GM21825 (cell line): ENCODE measurements around the gene PRKACG.
"Not testable (repeated sequence)": the region's sequence is repeated elsewhere in the genome, so short reads cannot be mapped to it uniquely, and the experiment has no call there.

ENCODE experiments used
- ATAC-seq: cut with Tn5 transposase; IDR thresholded peaks from one replicate; pipeline ENCODE4 v1.9.1; 2021; ENCODE audit warnings: mild to moderate bottlenecking, moderate library complexity; ENCODE audit not compliant: unreplicated experiment

PRKACG gene

DNA sequence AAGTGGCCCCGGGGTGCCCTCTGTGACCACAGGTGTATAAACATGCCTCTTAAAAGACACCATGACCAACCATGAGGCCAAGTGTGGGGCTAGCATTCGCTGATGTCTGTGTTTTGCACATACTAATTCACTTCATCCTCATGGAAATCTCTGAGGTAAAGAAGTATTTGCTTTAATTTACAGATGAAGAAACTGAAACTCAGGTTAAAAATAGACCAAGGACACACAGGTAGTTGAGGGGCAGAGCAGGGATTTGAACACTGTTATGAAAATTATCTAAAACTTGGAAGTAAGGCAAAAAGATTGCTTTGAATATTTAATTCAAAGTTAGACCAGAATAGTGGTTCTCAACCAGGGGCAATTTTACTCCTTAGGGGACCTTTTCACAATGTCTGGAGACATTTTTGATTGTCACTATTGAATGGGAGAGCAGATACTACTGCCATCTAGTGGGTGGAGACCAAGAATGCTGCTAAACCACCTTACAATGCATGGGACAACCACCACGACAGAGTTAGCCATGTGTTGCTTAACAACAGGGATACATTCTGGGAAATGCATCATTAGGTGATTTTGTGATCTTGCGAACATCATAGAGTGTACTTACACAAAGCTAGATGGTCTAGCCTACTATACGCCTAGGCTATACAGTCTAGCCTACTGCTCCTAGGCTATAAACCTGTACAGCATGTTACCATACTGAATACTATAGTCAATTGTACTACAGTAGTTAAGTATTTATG, 13.6 kb upstream of the PRKACG start:
- ATAC-seq, result peak; percentile 79

DNA sequence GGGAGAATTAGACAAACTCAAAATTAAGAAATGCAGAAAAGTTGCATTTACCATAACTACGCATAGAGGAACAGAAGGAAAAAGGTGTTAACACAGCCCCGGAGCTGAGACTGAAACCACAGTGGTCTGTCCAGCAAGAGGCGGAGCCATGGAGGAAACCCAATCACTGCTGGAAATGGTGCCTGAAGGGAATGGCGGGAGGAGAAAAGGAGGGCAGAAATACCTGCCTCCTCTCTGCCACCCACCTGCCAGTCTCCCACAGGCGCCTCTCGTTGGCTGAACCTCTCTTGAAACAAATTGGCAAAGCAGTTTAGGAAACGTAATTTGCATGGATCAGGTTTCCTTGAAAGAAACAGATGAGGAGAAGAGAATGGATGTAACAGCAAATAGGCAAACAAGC, 9.7 kb upstream of the PRKACG start:
- no peak for ATAC-seq

DNA sequence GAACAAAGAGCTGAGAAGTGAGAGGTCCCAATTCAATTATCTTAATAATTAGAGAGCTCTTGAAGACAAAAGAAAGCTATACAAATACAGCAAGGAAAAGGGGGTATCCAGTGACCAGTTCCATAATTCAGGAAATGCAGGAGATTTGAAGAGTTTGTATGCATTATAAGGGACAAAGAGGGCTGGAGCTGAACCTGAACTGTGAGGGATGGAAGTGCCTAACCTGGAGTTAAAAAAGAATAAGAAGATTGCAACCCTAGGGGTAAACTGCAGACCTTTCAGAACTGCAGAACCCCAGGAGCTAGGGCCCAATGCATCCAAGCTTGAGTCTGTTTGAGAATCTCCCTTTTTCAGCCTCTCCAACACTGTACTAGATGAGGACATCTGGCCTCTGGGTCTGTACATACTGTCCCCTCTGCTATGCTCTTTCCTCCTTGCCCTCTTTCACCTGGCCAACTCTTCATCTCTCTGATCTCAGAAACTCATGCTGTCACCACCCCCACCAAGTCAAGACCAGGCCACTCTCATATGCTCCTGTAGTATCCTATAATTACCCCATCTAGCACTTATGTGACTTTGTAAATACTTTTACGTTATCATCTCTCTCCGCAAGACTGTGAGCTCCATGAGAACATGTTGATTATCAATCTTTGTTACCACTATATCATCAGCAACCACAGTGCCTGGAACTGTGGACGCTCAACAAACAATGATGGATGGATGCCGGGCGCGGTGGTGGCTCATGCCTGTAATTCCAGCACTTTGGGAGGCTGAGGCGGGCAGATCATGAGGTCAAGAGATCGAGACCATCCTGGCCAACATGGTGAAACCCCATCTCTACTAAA, 6.6 kb upstream of the PRKACG start:
- no peak for ATAC-seq

DNA sequence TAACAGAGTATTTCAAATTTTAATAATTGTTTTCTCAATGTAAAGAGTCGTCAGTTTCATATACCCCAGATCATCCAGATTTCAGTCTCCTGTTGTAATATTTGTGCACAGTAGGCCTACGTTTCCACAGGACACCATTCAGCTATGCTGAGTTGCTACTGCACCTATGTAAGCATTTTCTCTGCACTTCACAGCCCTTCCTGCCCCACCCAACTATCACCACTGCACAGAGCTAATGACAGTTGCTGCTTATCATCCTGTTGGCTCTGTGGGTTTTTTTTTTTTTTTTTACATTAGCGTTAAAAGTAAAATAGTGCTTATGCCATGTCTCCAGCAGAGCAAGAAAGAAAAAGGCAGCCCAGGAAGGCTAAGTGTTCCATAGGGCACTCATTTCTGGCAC, 5.9 kb upstream of the PRKACG start:
- ATAC-seq, result no peak

DNA sequence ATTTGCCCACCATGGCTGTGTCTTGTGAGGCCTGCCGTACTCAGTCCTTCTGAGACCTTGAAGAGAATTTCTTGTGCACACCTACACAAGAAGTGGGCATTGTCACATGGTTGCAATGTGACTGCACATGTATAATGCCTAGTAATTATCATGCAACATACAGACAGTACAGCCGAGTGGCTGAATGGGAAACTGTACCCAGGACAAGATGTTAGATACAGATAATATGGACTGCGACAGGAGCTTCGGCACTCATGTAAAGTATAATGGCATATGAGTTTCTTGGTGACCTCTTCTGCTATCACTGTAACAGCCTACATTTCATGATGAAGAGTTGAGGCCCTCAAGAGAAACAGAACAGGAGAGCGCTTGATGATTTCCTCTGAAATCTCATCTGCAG, 4.8 kb upstream of the PRKACG start:
- no peak for ATAC-seq

DNA sequence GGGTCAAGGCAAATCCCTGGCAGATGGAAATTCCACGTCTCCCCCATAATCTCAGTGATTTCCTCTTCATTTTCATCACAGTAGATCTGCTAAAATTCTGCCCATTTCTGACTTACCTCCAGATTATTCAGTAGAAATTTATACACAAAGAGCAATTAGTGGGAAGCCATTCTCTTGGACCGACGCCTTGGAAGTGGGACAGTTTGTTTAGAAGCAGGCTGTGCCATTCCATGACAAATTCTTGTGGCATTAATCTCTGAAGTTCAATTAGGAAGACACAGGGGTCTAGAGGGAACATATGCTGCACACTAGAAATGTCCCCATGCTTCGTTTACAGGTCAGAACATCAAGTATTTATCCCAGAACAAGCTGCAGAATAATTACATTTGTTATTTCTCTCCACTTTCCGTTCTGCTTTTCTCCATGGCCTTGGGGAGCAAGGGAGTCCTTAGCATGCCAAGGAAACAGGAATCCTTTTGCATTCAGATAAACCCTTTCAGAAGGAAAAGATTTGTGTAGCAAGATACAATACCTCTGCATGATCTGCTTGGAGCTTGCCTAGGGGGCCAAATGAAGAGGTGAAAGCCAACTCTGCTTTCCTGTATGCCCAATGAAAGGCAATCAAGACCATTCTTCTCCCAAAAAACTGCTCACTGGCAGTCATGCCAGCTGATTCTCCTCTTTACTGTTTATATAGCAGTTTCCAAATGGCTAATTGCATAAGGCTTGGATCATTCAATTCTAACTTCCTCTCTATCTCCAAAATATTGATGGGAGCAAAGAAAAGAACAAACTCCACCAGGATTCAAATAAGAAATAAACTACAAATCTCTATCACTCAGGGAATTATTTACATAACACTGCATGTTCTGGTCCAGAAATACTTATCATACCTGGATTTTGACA, 2.5 kb upstream of the PRKACG start:
- no peak for ATAC-seq

DNA sequence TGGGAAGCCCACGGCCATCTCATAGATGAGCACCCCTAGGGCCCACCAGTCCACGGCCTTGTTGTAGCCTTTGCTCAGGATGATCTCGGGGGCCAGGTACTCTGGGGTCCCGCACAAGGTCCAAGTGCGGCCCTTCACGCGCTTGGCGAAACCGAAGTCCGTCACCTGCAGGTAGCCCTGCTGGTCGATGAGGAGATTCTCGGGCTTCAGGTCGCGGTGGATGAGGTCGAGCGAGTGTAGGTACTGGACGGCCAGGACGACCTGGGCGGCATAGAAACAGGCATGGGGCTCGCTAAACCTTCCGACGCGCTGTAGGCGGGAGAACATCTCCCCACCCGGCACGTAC, 558 bp downstream of the PRKACG start:
- no peak for ATAC-seq

DNA sequence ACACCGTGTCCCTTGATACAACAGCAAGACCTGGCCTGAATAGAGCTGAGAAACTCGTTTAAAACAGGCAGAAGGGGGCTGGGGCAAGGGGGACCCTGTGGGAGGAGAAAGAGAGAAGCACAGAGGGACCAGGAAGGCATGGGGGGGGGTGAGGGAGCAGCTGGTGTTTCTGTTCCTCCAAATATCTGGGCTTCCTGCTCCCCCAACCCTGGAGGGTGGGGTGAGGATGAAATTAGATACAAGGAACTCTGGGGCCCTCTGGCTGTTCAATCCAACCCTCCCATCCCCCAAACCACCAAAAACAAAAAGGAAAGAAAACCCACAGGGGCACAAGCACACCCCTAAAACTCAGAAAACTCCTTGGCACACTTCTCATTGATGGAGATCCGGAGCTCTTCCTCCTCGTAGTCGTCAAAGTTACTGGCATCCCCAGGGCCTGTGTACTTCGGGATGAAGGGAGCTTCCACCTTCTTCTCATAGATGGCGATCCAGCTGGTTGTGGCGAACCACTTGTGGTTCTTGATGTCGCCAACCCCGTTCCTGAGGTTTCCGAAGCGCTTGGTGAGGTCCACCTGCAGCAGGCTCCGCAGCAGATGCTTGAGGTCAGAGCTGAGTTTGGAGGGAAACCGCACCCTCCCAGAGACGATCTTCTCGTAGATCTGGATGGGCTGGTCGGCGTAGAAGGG, 1.1 kb downstream of the PRKACG start:
- no peak for ATAC-seq

DNA sequence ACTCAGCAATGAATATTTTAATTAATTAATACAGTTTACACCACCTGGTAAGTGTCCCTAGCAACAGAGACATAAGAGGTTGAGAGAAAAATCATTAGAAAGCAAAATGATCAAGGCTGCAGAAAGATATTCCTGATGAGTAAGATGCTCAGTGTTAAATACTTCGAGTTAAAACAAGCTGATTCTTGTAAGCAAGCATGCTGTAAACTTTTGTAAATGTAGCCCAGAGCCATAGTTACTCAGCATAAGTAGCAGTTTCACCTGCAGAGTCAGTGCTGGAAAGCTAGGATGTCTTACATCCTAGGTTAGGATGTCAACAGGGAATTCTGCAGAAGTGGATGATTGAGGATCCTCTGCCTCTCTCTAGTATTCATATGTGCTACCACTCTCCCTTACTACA, 4.2 kb downstream of the PRKACG start:
- ATAC-seq, result no peak

DNA sequence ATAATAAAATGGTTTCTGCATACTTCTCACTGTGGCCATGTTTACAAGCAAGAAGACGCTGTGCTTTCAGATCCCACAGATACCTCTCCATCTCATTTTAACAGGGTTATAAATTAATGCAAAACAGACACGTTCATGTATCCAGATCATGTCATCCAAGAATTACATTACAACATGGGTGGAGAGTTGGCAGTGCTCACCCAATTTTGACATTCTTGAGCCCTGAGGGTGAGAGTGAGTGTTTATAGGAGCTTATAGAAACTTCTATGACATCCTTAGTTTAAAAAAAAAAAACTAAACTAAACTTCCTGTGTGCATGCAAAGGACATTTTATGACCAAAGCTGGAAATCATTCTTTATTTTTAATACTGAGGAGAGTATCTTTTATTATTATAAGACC, 9.1 kb downstream of the PRKACG start:
- ATAC-seq, result no peak

DNA sequence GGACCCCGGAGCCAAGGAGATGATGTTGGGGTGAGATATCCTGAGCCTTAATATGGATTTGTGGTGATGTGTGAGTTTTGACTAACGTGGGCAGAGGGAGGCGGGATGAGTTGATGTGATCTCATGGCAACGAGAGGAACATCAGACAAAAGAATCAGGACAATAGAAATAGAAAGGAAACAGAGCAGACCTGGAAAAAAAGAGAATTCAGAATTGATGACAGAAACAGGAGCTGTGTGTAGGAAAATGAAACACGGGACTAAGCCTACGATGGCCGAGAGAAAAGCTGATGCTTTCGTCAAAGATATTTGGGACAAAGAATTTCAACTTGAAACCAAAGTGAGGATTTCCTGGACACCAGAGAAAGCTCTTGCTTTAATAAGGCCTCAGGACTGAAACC, 10.9 kb downstream of the PRKACG start:
- no peak for ATAC-seq

DNA sequence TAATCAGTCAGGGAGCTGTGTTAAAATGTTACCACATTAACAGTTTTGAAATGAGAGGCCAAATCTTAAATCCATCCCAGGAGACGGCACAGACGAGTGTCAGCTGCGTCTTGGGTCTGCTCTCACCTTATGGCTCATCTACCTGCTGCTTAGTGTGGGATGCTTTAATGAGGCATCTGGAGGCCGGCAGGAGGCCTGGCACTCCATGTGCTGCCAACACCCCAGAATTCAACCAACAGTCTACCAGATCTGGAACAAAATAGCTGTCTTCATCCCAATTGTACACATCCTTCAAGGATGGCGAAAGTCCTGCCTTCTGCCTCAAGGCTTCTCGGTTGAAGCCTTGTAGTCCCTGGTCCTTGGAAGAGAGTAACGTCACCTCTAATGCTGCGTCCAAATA, 12.0 kb downstream of the PRKACG start:
- ATAC-seq, result no peak

DNA sequence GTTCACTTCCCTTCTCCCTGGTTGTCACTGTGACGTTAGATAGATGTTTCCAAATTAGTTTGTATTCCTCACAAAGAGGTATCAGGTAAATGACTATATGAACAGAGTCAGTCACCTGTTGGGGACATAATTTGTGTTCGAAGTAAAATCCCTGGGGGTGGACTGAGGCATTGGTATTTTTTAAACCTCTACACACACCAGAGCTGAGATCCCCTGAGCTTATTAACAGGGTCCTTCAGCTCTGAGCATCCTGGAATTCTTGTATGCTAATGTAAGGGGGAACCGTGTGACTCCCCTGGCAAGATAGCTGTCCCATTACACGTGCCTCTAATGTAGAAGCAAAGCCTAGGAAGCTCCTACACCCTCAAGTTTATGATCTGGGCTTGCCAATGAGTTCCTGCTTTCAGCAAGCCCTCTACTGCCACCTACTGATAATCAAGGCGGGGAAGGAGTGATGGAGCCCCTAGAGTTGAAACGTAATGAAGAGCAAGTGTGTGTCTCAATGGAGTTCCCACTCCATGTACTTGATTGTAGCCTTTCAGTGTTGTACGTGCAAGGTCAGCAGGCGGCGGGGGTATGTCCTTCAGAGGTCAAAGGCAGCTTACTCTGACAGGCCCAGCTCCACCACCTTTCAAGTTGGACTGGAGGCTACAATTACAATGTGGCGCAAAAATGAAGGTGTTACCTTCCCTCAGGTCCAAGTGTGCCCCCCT, 14.4 kb downstream of the PRKACG start:
- peak; percentile 81 for ATAC-seq

DNA sequence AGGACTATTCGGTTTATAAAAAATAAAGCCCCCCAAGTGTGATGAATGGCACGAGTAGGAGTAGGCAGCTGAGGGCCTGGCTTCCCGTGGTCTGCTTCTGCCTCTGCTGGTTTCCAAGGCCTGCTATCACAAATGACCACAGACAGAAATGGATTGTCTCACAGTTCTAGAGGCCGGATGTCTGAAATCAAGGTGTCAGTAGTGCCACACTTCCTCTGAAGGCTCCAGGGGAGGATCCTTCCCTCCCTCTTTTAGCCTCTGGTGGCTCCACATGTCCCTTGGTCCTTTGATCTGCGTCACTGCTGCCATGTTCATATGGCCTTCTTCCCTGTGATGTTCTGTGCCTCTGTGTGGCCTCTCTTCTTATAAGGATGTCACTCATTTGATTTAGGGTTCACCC, 15.1 kb downstream of the PRKACG start:
- no peak for ATAC-seq

DNA sequence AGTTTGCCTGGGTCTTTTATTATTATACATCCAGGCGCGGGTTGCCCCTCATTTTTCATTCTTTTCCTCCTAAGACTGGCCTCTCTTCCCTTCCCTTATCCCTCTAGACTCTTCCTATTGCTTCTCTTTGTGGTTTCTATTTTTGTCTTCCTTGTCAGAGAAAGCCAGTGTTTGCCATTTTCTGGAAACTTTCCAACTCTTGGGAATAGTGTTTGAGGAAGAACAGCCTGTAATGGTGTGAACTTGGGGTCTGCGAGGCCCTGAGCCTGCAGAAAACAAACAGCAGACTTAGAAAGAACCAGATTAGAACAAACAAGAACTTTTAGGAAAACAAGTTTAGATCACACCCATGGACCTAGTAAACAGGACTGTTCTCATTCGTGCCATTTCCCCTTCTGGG, 15.5 kb downstream of the PRKACG start:
- no peak for ATAC-seq

DNA sequence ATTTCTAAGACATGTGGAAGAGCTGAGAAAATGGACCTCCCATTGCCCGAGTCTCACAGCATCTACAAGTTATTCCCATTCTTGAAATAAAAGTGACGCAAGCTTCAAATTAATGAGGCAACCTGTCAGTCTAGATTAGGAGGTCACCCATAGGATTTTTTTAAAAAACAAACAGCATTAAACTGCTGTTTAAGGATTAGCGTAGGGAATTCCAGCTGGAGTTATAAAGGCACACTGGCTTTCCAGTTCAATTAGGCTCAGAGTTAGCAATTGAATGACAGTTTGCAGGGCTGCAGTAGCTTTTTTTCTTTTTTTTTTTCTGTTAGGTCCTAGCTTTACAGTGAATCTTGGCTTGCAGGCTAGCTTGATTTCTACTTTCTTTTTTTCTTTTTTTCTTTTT, 16.2 kb downstream of the PRKACG start:
- no peak for ATAC-seq

DNA sequence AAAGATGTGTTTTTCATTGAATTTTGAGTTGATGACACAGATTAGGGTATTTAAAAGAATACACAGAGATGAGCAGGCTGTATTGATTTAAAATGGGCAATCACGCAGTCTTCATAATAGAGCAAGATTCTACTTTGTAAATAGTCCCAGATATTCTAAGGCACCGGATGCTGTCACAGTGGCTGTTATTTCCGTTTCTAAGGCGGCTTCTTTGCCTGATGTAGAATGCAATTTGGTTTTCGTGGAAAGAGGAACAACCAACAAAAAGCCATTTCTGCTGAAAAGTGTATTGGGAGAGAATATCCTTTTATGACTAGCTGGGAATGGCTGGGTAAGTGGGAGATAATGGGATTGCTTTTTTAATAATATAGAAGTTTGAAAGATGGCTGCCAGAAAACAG, 17.5 kb downstream of the PRKACG start:
- no peak for ATAC-seq

DNA sequence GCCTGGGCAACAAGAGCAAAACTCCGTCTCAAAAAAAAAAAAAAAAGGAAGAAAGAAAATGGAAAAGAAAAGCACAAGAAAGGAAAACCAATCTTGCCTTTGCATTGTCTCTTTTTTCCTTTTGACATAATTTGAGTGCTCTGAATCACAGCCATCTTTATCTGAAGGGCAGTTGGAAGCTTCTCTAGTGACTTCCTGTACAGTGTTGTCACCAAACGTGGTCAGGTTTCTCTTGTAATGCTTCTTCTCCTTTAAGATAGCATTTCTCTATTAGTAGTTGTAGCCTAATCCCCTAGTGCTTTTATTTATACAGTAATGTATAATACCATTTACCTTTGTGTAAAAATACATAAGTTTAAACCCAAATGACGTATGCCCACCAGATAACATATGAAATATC, 18.1 kb downstream of the PRKACG start:
- no peak for ATAC-seq

DNA sequence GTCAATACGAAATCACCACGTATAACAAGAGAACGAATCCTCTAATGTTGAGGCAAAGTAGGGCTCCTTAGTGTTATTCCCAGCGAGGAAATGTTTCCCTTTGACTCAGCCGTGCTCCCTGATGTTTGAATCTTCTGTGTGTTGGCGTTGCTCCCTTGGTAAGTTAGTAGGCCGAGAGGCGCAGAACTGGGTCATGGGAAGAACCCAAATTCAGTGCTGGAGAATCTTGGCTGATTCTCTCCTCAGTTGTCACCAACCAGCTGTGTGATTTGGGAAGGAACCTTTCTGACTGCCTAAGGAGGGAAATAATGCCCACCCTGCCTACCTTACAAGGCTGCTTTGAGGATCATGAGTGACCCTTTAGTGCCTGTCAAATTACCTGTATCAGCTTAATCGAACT, 22.5 kb downstream of the PRKACG start:
- no peak for ATAC-seq

DNA sequence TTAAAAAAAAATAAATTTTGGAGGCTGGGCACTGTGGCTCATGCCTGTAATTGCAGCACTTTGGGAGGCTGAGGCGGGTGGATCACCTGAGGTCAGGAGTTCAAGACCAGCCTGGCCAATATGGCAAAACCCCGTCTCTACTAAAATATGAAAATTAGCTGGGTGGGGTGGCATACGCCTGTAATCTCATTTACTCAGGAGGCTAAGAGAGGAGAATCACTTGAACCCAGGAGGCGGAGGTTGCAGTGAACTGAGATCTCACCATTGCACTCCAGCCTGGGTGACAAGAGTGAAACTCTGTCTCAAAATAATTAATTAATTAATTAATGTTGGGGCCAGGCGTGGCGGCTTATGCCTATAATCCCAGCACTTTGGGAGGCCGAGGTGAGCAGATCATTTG, 27.0 kb downstream of the PRKACG start:
- not testable (repeated sequence) for ATAC-seq
